Thoracic aorta (tissue), 2 donors: ENCODE data around the gene ABCC2. TPM values are rescaled to one million over a fixed set of nuclear protein-coding genes. Genes with fewer than 3 reads are reported as not detected.
"Not testable (repeated sequence)": the region's sequence is repeated elsewhere in the genome, so short reads cannot be mapped to it uniquely, and the experiment has no call there.

Experiments used
- ATAC-seq: fragments of 150-250 bp; one replicate; pipeline ENCODE4 v1.8.0; 2017; ENCODE audit warnings: low read depth; ENCODE audit not compliant: insufficient number of reproducible peaks, low FRiP score
- DNase-seq: peaks from one replicate; pipeline ENCODE4 v3.0.0-alpha.2; 2020; ENCODE audit warnings: low spot score
- H3K27ac ChIP-seq, 2 donors: fragments of 200-600 bp; sonication (generic); 1 replicate in 1 of 2; 2 replicates in 1 of 2; pipeline ENCODE4 v1.5.1; 2016; ENCODE audit warnings: mild to moderate bottlenecking in 2 of 2, moderate library complexity in 2 of 2
- H3K27me3 ChIP-seq: fragments of 200-600 bp; sonication (generic); replicated peaks from 2 replicates; pipeline ENCODE4 v1.6.0; 2016; ENCODE audit warnings: mild to moderate bottlenecking; ENCODE audit not compliant: insufficient read depth
- H3K36me3 ChIP-seq: fragments of 200-600 bp; sonication (generic); one replicate; pipeline ENCODE4 v1.5.1; 2016
- H3K4me1 ChIP-seq, 2 donors: fragments of 200-600 bp; sonication (generic); 1 replicate in 1 of 2; 2 replicates in 1 of 2; pipeline versions ENCODE4 v1.5.1 to v1.6.0; 2016; ENCODE audit warnings: low read depth in 2 of 2, mild to moderate bottlenecking in 1 of 2; ENCODE audit not compliant: control insufficient read depth in 1 of 2
- H3K4me3 ChIP-seq: fragments of 200-600 bp; sonication (generic); 2 replicates; pipeline ENCODE4 v1.5.1; 2016; ENCODE audit warnings: mild to moderate bottlenecking
- H3K9me3 ChIP-seq: fragments of 200-600 bp; sonication (generic); 2 replicates; pipeline ENCODE4 v1.5.1; 2016
- total RNA-seq, 2 donors: library from RNA; depleted of rRNA; stranded (reverse); fragments of >200 nt; gene quantifications; one replicate each; pipeline versions ENCODE4 v1.1.0 to v1.2.3, GENCODE V29; 2016
- TF ChIP-seq, protein P1 (sequence below): fragments of 200-600 bp; sonication (generic); IDR thresholded peaks from one replicate; pipeline ENCODE4 v1.5.1; 2019; ENCODE audit warnings: antibody characterized with exemption

Gene ABCC2
- total RNA-seq, 2 donors from 2014 or later: 0.71 to 1.2 TPM

DNA sequence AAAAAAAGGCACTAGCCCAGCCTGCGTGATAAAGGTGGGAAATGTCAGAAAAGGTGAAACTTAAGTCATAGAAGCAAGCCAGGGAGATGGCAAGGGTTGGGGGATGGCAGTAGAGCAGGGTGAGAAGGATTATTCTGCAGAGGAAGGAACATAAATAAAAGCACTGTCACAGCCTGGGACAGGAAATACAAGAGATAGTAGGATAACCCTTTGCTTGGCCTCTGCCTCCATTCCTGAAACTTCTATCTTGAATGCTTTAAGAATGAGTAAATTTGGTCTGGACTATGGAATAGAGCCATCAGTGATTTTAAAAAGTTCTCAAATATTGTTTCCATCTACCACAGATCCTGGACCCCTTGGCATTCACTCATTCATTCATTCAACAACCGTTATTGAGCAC is 50.0 kb downstream of the ABCC2 start:
- TF ChIP-seq, protein P1, sequence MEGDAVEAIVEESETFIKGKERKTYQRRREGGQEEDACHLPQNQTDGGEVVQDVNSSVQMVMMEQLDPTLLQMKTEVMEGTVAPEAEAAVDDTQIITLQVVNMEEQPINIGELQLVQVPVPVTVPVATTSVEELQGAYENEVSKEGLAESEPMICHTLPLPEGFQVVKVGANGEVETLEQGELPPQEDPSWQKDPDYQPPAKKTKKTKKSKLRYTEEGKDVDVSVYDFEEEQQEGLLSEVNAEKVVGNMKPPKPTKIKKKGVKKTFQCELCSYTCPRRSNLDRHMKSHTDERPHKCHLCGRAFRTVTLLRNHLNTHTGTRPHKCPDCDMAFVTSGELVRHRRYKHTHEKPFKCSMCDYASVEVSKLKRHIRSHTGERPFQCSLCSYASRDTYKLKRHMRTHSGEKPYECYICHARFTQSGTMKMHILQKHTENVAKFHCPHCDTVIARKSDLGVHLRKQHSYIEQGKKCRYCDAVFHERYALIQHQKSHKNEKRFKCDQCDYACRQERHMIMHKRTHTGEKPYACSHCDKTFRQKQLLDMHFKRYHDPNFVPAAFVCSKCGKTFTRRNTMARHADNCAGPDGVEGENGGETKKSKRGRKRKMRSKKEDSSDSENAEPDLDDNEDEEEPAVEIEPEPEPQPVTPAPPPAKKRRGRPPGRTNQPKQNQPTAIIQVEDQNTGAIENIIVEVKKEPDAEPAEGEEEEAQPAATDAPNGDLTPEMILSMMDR: no peak
- H3K4me3 ChIP-seq: no peak overlapping the region
- no peaks in the 10 kb centered on the region for H3K27me3 ChIP-seq
- ATAC-seq: no peak
- no peaks in the 10 kb centered on the region for H3K36me3 ChIP-seq
- H3K9me3 ChIP-seq: no peaks in the 10 kb centered on the region
- DNase-seq: no peak
- no peak overlapping the region for H3K27ac ChIP-seq
- H3K4me1 ChIP-seq: no peaks in the 10 kb centered on the region

DNA sequence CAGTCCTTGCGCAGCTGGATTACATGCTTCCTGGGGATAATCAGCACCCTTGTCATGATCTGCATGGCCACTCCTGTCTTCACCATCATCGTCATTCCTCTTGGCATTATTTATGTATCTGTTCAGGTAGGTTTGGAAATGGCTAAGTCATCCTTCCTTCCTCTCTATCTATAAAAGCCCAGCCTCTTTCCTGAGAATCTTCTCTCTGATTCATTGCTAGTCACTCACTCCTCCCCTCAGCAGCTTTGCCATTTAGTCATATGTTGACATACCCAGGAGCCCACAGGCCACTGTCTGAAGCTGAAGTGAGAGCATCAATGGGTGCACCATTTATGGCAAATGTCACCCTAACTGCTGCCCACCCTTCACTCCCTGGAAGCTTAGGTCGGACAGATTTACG is 52.0 kb downstream of the ABCC2 start:
- H3K4me3 ChIP-seq: no peak overlapping the region
- no peaks in the 10 kb centered on the region for H3K36me3 ChIP-seq
- no peaks in the 10 kb centered on the region for H3K4me1 ChIP-seq
- H3K9me3 ChIP-seq: no peaks in the 10 kb centered on the region
- DNase-seq (no peak), ATAC-seq (no peak)
- H3K27me3 ChIP-seq: no peaks in the 10 kb centered on the region
- TF ChIP-seq, protein P1: no peak
- H3K27ac ChIP-seq: no peak overlapping the region

DNA sequence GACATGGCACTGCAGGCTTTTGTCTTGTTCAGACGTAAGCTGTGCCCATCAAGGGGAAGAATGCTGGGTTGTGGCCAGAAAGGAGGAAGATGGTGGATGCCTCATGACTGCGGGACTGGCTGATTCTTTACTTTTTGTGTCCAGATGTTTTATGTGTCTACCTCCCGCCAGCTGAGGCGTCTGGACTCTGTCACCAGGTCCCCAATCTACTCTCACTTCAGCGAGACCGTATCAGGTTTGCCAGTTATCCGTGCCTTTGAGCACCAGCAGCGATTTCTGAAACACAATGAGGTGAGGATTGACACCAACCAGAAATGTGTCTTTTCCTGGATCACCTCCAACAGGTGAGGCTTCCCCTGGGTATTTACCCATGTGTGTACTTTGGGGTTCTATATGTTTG is 53.5 kb downstream of the ABCC2 start:
- no peak for DNase-seq
- Histone ChIP-seq H3K27ac (no peak overlapping the region), H3K9me3 (no peaks in the 10 kb centered on the region), H3K4me1 (no peaks in the 10 kb centered on the region), H3K27me3 (no peaks in the 10 kb centered on the region), H3K36me3 (no peaks in the 10 kb centered on the region), H3K4me3 (no peak overlapping the region)
- ATAC-seq: no peak
- TF ChIP-seq, protein P1: no peak

DNA sequence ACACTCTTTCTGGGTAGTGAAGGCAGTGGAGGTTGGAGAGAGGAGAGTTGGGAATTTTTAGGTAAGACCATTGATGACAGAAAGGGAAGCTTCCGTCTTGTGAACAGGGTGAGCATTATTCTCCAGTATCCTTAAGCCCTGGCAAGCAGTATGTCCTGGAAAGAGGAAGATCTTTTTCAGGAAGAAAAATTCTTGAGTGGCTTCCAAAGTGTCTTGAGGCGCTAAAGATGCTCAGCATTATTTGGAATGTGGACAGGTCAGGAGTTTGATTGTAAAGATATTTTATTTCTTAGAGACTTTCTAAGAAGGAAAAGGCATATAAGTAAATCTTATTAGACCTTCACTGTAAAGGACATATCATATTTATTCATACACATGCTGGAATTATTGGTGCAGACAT is 54.3 kb downstream of the ABCC2 start:
- Histone ChIP-seq H3K27me3 (no peaks in the 10 kb centered on the region), H3K4me3 (no peak overlapping the region), H3K36me3 (no peaks in the 10 kb centered on the region), H3K27ac (no peak overlapping the region), H3K4me1 (no peaks in the 10 kb centered on the region), H3K9me3 (no peaks in the 10 kb centered on the region)
- DNase-seq: no peak
- no peak for ATAC-seq
- TF ChIP-seq, protein P1: no peak

DNA sequence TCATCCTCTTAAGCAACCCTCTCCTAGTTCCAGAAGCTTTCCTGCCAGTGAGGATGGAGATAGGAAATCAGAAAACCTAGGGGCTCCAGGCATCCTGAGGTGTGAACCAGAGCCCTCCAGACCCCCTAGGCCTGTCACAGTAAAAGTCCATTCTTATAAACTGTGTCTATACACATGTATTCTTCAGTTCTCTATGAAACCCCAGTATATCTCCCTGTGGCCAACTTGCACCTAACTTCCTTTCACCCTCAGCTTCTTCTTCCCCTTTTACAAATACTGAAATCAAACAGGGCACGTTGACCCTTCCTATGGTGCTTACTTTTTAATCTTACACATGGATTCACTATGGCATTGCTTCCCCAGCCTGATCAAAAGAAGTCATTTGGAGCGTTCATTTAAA is 58.4 kb downstream of the ABCC2 start:
- not testable (repeated sequence) for DNase-seq, H3K27ac ChIP-seq, H3K4me3 ChIP-seq, H3K4me1 ChIP-seq, H3K27me3 ChIP-seq, H3K9me3 ChIP-seq, H3K36me3 ChIP-seq, ATAC-seq

DNA sequence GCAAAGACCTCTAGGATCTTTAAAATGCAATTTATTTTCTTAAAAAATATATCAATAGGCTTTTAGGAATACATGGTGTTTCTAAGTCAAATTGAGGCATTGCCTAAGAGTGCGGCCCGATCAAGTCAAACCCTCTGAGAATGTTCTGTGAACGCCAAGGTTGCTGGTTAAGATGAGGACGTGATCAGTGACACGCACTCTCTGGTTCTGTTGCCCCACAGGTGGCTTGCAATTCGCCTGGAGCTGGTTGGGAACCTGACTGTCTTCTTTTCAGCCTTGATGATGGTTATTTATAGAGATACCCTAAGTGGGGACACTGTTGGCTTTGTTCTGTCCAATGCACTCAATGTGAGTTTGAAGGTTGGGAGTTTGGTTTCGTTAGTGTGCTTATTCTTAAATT is 59.3 kb downstream of the ABCC2 start:
- no peak for DNase-seq
- H3K36me3 ChIP-seq: no peaks in the 10 kb centered on the region
- ATAC-seq: no peak
- no peak overlapping the region for H3K4me3 ChIP-seq
- no peak overlapping the region for H3K27ac ChIP-seq
- TF ChIP-seq, protein P1: no peak
- H3K4me1 ChIP-seq: peaks cover 0 to 10% of the 10 kb centered on the region in 2 donors
- H3K27me3 ChIP-seq: no peaks in the 10 kb centered on the region
- no peaks in the 10 kb centered on the region for H3K9me3 ChIP-seq
